Uterus (tissue), 2 donors: ENCODE results near the gene PLEKHH3.

Source experiments
- POLR2A ChIP-seq, 2 donors: fragments of 450-650 bp; IDR thresholded peaks; one replicate each; pipeline ENCODE4 v1.6.1; 2016; ENCODE audit warnings: antibody characterized with exemption in 2 of 2, mild to moderate bottlenecking in 1 of 2, moderate library complexity in 1 of 2
- TF ChIP-seq, protein P1 (sequence below), 4 experiments: fragments of 200-600 bp in 2 of 4; fragments of 450-650 bp in 2 of 4; sonication (generic) in 2 of 4; IDR thresholded peaks; one replicate each; pipeline ENCODE4 v1.5.1; 2016 to 2019; ENCODE audit warnings: antibody characterized with exemption in 4 of 4, mild to moderate bottlenecking in 2 of 4, moderate library complexity in 1 of 4

- TF ChIP-seq, protein P1, sequence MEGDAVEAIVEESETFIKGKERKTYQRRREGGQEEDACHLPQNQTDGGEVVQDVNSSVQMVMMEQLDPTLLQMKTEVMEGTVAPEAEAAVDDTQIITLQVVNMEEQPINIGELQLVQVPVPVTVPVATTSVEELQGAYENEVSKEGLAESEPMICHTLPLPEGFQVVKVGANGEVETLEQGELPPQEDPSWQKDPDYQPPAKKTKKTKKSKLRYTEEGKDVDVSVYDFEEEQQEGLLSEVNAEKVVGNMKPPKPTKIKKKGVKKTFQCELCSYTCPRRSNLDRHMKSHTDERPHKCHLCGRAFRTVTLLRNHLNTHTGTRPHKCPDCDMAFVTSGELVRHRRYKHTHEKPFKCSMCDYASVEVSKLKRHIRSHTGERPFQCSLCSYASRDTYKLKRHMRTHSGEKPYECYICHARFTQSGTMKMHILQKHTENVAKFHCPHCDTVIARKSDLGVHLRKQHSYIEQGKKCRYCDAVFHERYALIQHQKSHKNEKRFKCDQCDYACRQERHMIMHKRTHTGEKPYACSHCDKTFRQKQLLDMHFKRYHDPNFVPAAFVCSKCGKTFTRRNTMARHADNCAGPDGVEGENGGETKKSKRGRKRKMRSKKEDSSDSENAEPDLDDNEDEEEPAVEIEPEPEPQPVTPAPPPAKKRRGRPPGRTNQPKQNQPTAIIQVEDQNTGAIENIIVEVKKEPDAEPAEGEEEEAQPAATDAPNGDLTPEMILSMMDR (IDR thresholded peaks at IDR 0.05): no peak
- TF ChIP-seq POLR2A (IDR thresholded peaks at IDR 0.05): no peak
These were observed 5.8 kb downstream of the PLEKHH3 start for GRCh38 chr17:42670789-42671657.
